Keratinocyte (primary cell): Measurements from ENCODE around the gene CDK3.

Source experiments
- EZH2 ChIP-seq: IDR thresholded peaks from one replicate; pipeline ENCODE4 v1.6.1; 2012; ENCODE audit warnings: inconsistent platforms, mild to moderate bottlenecking, low read length, moderate library complexity
- TF ChIP-seq, protein P1 (sequence below), 3 experiments: IDR thresholded peaks in 1 of 3; conservative IDR thresholded peaks in 1 of 3; optimal IDR thresholded peaks in 1 of 3; 2 replicates in 2 of 3; 3 replicates in 1 of 3; pipeline versions ENCODE3 to v1.5.1; 2011; ENCODE audit warnings: low read length in 3 of 3, mild to moderate bottlenecking in 3 of 3, moderate library complexity in 2 of 3, control low read depth in 1 of 3, inconsistent platforms in 1 of 3; ENCODE audit not compliant: insufficient read depth in 2 of 3; ENCODE audit errors: extremely low read depth in 1 of 3

DNA sequence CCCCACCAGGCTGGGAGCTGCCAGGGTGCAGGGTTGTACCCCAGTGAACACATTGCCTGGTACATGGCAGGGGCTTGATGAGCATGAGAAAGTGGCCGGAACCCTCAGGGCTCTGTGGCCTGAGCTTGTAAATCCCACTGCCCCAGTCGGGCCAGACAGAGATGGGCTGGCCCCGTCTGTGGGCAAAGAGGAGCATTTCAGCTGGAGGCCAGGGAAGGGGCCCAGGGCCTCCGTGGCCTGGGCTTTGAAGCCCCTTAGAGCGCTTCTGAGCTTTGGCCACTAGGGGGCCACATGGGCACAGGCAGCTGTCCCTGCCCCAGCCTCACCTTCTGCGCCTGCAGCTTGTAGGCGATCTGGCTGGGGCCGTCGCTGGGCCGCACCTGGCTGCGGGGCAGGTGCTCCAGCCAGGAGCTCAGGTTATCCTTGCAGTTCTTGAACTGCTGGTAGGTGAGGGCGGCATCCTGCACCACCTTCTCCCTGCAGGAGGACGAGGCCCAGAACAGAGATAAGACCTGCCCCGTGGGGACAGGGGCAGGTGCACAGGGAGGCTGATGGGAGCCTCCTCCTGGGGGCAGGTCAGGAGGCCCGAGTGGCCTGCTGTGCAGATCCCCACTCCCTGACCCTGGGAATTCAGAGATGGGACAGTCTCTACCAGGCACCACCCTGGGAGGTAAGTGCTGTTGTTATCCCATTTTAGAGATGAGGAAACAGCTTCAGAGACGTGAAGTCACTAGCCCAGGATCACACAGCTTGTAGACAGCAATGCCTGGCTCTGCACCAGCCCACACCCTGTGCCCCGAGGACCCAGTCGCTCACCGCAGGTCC lies 13.7 kb downstream of the CDK3 start:
- TF ChIP-seq, protein P1, sequence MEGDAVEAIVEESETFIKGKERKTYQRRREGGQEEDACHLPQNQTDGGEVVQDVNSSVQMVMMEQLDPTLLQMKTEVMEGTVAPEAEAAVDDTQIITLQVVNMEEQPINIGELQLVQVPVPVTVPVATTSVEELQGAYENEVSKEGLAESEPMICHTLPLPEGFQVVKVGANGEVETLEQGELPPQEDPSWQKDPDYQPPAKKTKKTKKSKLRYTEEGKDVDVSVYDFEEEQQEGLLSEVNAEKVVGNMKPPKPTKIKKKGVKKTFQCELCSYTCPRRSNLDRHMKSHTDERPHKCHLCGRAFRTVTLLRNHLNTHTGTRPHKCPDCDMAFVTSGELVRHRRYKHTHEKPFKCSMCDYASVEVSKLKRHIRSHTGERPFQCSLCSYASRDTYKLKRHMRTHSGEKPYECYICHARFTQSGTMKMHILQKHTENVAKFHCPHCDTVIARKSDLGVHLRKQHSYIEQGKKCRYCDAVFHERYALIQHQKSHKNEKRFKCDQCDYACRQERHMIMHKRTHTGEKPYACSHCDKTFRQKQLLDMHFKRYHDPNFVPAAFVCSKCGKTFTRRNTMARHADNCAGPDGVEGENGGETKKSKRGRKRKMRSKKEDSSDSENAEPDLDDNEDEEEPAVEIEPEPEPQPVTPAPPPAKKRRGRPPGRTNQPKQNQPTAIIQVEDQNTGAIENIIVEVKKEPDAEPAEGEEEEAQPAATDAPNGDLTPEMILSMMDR (optimal IDR thresholded peaks at IDR 0.05 in 1 of 3, IDR thresholded peaks at IDR 0.05 in 1 of 3, conservative IDR thresholded peaks at IDR 0.05 in 1 of 3; ENCODE audit: extremely low read depth in 1 of 3, insufficient read depth in 2 of 3, low read length in 3 of 3), result peak; percentile 85 to 96 (median 88)
- TF ChIP-seq EZH2, result no peak
